Motor neuron (in vitro differentiated cells): ENCODE measurements around the gene EPHB2. TPM values are rescaled to one million over a fixed set of nuclear protein-coding genes. Genes with fewer than 3 reads are reported as not detected.

Experiments
- ATAC-seq, 8 experiments: fragments of 200-7000 bp; cut with Tn5 transposase; replicated peaks in 6 of 8; 2 replicates each; pipeline ENCODE4 v1.8.0; 2021; ENCODE audit warnings: mild to moderate bottlenecking in 8 of 8, moderate library complexity in 8 of 8
- H3K27ac ChIP-seq, 2 donors: fragments of 250-450 bp; sonication (Bioruptor Pico); 2 replicates each; pipeline ENCODE4 v1.9.0; 2021; ENCODE audit warnings: antibody characterized with exemption in 2 of 2, mild to moderate bottlenecking in 2 of 2, moderate library complexity in 1 of 2
- H3K4me1 ChIP-seq, 2 donors: fragments of 250-450 bp; sonication (Bioruptor Pico); replicated peaks in 1 of 2; 2 replicates each; pipeline ENCODE4 v1.6.1; 2021; ENCODE audit warnings: antibody characterized with exemption in 2 of 2, mild to moderate bottlenecking in 2 of 2, moderate library complexity in 1 of 2
- H3K4me3 ChIP-seq, 5 donors: fragments of 250-450 bp; sonication (Bioruptor Pico); 2 replicates each; pipeline ENCODE4 v1.9.0; 2021; ENCODE audit warnings: antibody characterized with exemption in 5 of 5, mild to moderate bottlenecking in 5 of 5, moderate library complexity in 4 of 5
- WGBS, 10 experiments: fragments of 450-650 bp; shearing (Covaris generic); methylation state at CpG; one replicate each; pipeline ENCODE4 v1.0.0; 2022; 5-methylcytosine and 5-hydroxymethylcytosine counted together
- in situ Hi-C, 9 experiments: fragments of 400-800 bp; cut with MboI; loops; one replicate each; pipeline ENCODE4 v1.15.0; 2021; ENCODE audit warnings: low sequenced_read_pairs in 9 of 9, low pct_unique_long_range_greater_than_20kb in 2 of 9; ENCODE audit not compliant: unreplicated experiment in 9 of 9
- total RNA-seq, 8 experiments: library from RNA; unstranded; fragments of 300-600 nt; gene quantifications; 2 replicates each; pipeline versions ENCODE4 v1.2.3 to v1.2.4, GENCODE V29; 2022

EPHB2 gene
- total RNA-seq, 8 experiments from 2014 or later, result 0.42 to 64.1 (median 41.8) TPM

DNA sequence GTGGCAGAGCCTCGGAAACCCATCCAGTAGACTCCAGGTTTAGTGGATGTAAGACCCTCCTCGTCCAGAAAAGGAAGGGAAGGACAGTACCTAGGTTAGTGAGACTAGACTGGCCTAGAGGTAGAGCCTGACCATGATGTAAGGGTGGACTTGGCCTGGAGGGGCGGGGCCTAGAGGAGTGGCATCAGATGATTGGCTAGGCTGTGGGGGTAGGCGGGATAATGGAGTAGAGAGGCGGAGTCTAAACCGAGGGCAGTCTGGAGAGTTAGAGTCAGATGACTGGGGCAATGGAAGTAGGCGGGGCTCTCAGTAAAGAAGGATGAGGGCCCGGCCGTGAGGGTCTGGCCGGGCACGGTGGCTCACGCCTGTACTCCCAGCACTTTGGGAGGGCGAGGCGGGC is 70.1 kb downstream of the EPHB2 start:
- 57 to 100% (median 63%) methylated on average over 2 to 13 of the region's 14 CpGs; no CpG with 5 or more reads in 5 of the 10 experiments for WGBS, 10 experiments
- peak in 6 of 8 experiments; percentile 59 to 84 (median 82) for ATAC-seq
- Histone ChIP-seq H3K4me3 (no peak overlapping the region), H3K27ac (peak overlapping the region in 1 of 2 donors; percentile 48), H3K4me1 (peaks cover 59 to 66% of the 10 kb centered on the region in 2 donors)
- in situ Hi-C loops, result no loop called here

DNA sequence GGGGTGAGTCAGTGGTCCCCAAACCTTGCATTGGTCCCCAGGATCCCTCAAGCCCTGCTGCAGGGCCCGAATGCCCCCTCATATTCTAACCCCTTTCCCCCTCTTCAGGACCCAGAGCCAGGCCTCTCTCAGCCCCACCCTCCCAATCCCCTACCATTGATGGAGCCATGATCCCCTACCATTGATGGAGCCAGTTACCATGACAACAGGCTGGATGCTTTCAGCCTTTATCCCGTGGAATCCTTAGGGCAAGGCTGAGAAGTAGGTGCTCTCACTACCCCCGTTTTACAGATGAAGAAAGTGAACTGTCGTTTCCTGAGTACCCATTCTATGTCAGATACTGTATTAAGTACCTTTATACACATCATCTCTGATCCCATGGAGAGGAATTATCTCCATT is 70.8 kb downstream of the EPHB2 start:
- ATAC-seq, result no peak
- Histone ChIP-seq H3K4me3 (no peak overlapping the region), H3K27ac (peak overlapping the region in 1 of 2 donors; percentile 7), H3K4me1 (peaks cover 51 to 58% of the 10 kb centered on the region in 2 donors)
- WGBS, 10 experiments, result 14 to 66% (median 53%) methylated on average over 1 to 3 of the region's 4 CpGs; no CpG with 5 or more reads in 6 of the 10 experiments
- in situ Hi-C loops, result no loop called here

GRCh38 chr1:22782406-22782805 is 71.8 kb downstream of the EPHB2 start:
- peaks cover 47 to 54% of the 10 kb centered on the region in 2 donors for H3K4me1 ChIP-seq
- no peak overlapping the region for H3K4me3 ChIP-seq
- peak overlapping the region; percentile 78 to 79 for H3K27ac ChIP-seq
- peak in 5 of 8 experiments; percentile 14 to 52 (median 43) for ATAC-seq
- 10 to 90% (median 13%) methylated on average over 1 to 6 of the region's 8 CpGs; no CpG with 5 or more reads in 5 of the 10 experiments for WGBS, 10 experiments
- in situ Hi-C loops, result no loop called here

DNA sequence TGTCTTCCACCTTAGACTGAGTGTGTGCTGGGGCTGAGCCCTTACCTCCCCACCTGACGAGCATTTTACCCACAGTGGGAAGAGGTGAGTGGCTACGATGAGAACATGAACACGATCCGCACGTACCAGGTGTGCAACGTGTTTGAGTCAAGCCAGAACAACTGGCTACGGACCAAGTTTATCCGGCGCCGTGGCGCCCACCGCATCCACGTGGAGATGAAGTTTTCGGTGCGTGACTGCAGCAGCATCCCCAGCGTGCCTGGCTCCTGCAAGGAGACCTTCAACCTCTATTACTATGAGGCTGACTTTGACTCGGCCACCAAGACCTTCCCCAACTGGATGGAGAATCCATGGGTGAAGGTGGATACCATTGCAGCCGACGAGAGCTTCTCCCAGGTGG is 73.7 kb downstream of the EPHB2 start:
- in situ Hi-C loops, result no loop called here
- no peak for ATAC-seq
- H3K27ac ChIP-seq, result no peak overlapping the region
- WGBS, 10 experiments, result 80 to 100% (median 97%) methylated on average over 1 to 19 of the region's 19 CpGs; no CpG with 5 or more reads in 3 of the 10 experiments
- H3K4me1 ChIP-seq, result peaks cover 45 to 55% of the 10 kb centered on the region in 2 donors
- no peak overlapping the region for H3K4me3 ChIP-seq

DNA sequence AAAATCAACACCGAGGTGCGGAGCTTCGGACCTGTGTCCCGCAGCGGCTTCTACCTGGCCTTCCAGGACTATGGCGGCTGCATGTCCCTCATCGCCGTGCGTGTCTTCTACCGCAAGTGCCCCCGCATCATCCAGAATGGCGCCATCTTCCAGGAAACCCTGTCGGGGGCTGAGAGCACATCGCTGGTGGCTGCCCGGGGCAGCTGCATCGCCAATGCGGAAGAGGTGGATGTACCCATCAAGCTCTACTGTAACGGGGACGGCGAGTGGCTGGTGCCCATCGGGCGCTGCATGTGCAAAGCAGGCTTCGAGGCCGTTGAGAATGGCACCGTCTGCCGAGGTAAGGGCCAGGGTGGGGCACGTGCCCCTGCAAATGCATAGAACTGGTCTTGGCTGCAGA is 74.1 kb downstream of the EPHB2 start:
- WGBS, 10 experiments, result 86 to 98% (median 93%) methylated on average over 2 to 19 of the region's 27 CpGs; no CpG with 5 or more reads in 5 of the 10 experiments
- Histone ChIP-seq H3K4me1 (peaks cover 44 to 51% of the 10 kb centered on the region in 2 donors), H3K4me3 (no peak overlapping the region), H3K27ac (no peak overlapping the region)
- no peak for ATAC-seq
- in situ Hi-C loops, result no loop called here

- no peak for ATAC-seq
- Histone ChIP-seq H3K27ac (no peak overlapping the region), H3K4me1 (peaks cover 39 to 49% of the 10 kb centered on the region in 2 donors), H3K4me3 (no peak overlapping the region)
- in situ Hi-C loops, result no loop called here
- WGBS, 10 experiments, result 100% methylated on average over 1 of the region's 1 CpG; no CpG with 5 or more reads in 8 of the 10 experiments
These were observed 75.5 kb downstream of the EPHB2 start for GRCh38 chr1:22786101-22786500.

DNA sequence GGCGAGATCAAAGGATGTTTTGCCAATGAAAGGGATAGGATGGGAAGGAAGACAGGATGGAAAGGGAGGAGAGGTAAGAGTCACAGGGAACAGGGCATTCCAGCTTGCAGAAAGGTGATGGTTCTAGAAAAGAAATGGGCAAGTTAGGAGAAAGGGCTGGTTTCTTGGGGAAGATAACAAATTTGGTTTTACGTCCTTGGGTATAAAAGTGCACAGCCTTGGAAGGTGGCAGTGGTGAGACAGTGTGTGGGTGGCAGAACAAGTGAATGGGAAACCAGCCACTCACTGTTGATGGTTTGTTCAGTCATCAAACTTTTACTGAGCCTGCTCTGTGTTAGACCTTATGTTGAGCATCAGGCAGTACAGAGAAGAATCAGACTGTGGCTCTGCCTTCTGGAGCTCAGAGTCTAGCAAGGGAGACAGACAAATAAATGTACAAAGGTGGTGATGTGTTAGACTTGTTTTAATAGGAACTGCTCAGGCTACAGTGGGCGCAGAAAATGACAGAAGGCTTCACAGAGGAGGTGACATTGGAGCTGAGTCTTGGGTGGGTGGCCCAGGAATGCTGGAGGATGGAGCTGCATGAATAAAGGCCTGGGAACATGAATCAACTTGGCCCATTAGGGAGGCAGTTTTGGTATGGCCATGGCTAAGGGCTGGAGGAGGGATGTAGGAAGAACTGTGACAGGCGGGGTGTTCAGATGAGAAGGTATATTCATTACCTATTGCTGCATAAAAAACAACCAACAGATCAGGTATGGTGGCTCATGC is 76.3 kb downstream of the EPHB2 start:
- WGBS, 10 experiments, result 65 to 100% (median 93%) methylated on average over 1 to 4 of the region's 4 CpGs; no CpG with 5 or more reads in 3 of the 10 experiments
- Histone ChIP-seq H3K4me1 (peaks cover 31 to 42% of the 10 kb centered on the region in 2 donors), H3K4me3 (no peak overlapping the region), H3K27ac (no peak overlapping the region)
- no peak for ATAC-seq
- in situ Hi-C loops, result no loop called here

- no peak overlapping the region for H3K4me3 ChIP-seq
- in situ Hi-C loops, result no loop called here
- WGBS, 10 experiments, result 60 to 100% (median 89%) methylated on average over 1 of the region's 2 CpGs; no CpG with 5 or more reads in 5 of the 10 experiments
- no peak for ATAC-seq
- H3K27ac ChIP-seq, result peak overlapping the region; percentile 23 to 68
- peaks cover 27 to 43% of the 10 kb centered on the region in 2 donors for H3K4me1 ChIP-seq
These were observed 77.0 kb downstream of the EPHB2 start for GRCh38 chr1:22787636-22788035.

DNA sequence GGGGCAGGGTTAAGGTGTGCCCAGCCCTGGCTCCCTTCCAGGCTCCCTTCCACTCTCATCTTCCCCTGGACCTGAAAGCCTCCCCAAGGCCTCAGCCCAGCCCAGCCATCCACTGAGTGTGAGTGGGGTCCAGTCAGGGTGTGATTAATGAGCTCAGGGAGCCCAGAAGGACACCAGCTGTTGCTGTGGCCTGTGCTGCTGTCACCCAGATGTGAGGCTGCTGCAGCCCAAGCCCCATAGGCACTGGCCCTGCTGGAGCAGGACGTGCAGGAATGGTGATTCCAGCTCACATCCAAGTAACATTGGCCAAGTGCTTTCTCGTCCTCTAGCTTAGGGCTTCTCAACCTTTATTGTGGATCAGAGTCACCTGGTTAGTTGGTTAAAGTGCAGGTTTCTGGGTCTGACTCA is 77.6 kb downstream of the EPHB2 start:
- H3K27ac ChIP-seq, result peak overlapping the region; percentile 23 to 68
- in situ Hi-C loops, result no loop called here
- H3K4me3 ChIP-seq, result no peak overlapping the region
- peak in 7 of 8 experiments; percentile 34 to 91 (median 85) for ATAC-seq
- 0 to 80% (median 64%) methylated on average over 1 to 2 of the region's 2 CpGs; no CpG with 5 or more reads in 5 of the 10 experiments for WGBS, 10 experiments
- peaks cover 26 to 43% of the 10 kb centered on the region in 2 donors for H3K4me1 ChIP-seq

DNA sequence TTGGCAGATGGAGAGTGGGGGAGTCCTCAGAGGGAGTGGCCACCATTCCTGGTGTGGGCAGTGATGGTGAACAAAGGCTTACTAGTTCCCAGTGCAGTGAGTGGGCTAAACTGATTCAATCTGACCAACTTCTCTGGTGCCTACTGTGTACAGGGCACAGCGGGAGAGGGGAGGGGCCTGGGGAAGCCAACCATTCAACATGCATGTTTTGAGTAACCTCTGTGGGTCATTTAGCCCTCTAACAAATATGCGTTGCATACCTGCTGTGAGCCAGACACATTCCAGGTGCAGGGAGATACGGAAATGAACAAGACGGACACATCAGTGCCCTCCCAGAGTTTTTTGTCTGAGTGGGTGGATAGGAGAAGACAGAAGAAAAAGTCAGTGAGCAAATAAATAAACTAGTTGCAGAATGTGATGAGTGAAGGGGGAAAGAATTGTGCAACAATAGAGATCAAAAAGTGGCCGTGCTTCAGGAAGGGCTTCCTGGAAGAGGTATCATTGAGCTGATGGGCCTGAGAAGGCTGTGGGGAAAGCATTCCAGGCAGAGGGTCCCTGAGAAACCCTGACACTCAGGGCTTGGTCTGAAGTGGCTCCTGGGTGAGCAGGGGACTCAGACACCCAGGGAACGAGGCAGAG is 78.8 kb downstream of the EPHB2 start:
- in situ Hi-C loops, result no loop called here
- WGBS, 10 experiments, result 39 to 87% (median 69%) methylated on average over 1 to 6 of the region's 6 CpGs; no CpG with 5 or more reads in 2 of the 10 experiments

DNA sequence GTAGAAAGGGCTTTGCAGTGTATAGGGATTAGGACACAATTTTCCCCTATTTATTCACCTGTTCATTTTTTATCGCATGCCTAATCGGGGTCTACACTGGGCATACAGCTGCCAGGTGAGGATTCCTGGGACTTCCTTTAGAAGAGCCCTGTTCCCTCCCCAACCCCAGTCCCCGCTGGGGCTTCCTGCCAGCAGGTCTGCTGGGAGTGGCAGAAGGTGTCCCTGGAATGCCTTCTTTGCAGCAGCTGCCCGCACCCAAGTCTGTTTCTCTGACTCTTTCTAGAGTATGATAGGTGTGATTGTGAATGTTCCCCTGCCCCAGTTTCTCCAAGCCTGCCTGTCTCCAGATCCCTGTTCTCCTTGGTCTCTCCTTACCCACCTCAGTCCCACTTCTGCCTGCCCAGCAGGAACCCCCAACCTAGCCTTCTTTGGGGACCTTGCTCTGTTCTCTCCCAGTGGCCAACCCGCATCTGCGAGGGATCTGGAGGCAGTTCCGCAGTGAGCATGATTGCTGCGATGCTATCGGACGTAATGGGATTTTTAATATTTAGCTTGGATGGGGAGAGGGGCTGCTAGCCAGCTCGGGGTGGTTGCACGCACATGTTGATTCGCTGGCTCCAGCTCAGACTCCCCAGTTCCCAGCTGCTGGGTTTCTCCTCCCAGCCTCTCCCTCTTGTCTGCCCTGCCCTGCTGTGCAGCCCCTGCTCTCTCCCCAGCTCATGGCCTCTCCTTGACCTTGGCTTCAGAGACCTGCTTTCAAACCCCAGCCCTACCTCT is 79.8 kb downstream of the EPHB2 start:
- no peak overlapping the region for H3K4me3 ChIP-seq
- WGBS, 10 experiments, result 60 to 97% (median 86%) methylated on average over 1 to 7 of the region's 13 CpGs; no CpG with 5 or more reads in 3 of the 10 experiments
- H3K4me1 ChIP-seq, result peaks cover 29 to 56% of the 10 kb centered on the region in 2 donors
- H3K27ac ChIP-seq, result peak overlapping the region in 1 of 2 donors; percentile 37
- peak in 1 of 8 experiments; percentile 21 for ATAC-seq
- in situ Hi-C loops, result no loop called here

More for the DNA sequence above, 78.8 kb downstream of the EPHB2 start:
- H3K4me3 ChIP-seq, result no peak overlapping the region
- no peak overlapping the region for H3K27ac ChIP-seq
- no peak for ATAC-seq
- H3K4me1 ChIP-seq, result peaks cover 26 to 48% of the 10 kb centered on the region in 2 donors

GRCh38 chr1:22791831-22792347 is 81.2 kb downstream of the EPHB2 start:
- 67 to 100% (median 100%) methylated on average over 1 to 4 of the region's 6 CpGs; no CpG with 5 or more reads in 4 of the 10 experiments for WGBS, 10 experiments
- no peak for ATAC-seq
- Histone ChIP-seq H3K4me3 (no peak overlapping the region), H3K4me1 (peaks cover 34 to 56% of the 10 kb centered on the region in 2 donors), H3K27ac (no peak overlapping the region)
- in situ Hi-C loops, result no loop called here
